Uterus (tissue), 2 donors: ENCODE measurements around the gene C11orf97.

ENCODE experiments used
- CTCF ChIP-seq, 4 experiments: fragments of 200-600 bp in 2 of 4; fragments of 450-650 bp in 2 of 4; sonication (generic) in 2 of 4; IDR thresholded peaks; one replicate each; pipeline ENCODE4 v1.5.1; 2016 to 2019; ENCODE audit warnings: antibody characterized with exemption in 4 of 4, mild to moderate bottlenecking in 2 of 4, moderate library complexity in 1 of 4
- POLR2A ChIP-seq, 2 donors: fragments of 450-650 bp; IDR thresholded peaks; one replicate each; pipeline ENCODE4 v1.6.1; 2016; ENCODE audit warnings: antibody characterized with exemption in 2 of 2, mild to moderate bottlenecking in 1 of 2, moderate library complexity in 1 of 2

- TF ChIP-seq CTCF (IDR thresholded peaks at IDR 0.05) (no peak), POLR2A (IDR thresholded peaks at IDR 0.05) (no peak)
These were observed 13.5 kb downstream of the C11orf97 start for GRCh38 chr11:94525546-94526324.
